ENCODE data around the gene MEGF6.
A peak's percentile ranks its signal among the peaks of the same experiment; 100 is the strongest.
"Not testable (repeated sequence)": the region's sequence is repeated elsewhere in the genome, so short reads cannot be mapped to it uniquely, and the experiment has no call there.

MEGF6 gene

DNA sequence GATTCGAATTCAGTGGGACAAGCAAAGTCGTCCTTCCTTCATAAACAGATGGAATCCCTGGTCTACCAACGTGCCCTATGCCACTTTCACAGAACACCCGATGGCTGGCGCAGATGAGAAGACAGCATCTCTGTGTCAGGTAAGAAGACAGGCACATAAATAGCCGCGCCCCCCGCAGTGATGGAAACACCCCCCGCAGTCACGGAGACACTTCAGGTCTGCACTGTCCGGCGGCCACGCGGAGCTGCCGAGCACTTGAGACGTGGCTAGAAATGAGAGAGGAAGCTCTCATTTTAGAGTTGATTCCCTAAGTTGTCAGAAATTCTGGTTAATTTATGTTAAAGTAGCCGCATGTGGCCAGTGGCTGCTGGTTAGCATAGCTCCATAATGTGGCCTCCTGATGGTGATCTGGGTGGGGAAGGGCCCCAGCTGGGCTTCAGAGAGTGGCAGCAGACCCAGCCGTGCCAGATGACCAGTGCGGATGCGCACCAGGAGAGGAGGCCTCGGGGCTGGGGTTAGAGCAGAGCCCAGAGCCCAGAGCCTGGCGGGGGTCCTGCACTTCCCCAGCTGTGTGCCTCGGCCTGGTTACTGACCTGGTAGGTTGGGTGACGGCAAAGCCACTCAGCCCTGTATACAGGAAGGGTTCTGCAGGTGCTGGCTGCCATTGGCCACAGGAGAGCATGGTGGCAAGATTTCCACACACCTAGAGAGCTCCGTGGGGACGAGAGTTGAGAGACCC, 16.4 kb upstream of the MEGF6 start:
- Histone ChIP-seq H3K9ac (ENCODE audit: low read depth in 1 of 2, low read length in 2 of 2) (no peak overlapping the region), H3K4me1 (ENCODE audit: control insufficient read depth in 2 of 2, insufficient read depth in 2 of 2, low read length in 2 of 2) (peaks cover 14 to 18% of the 10 kb centered on the region in 2 donors), H3K36me3 (ENCODE audit: control insufficient read depth in 2 of 2, insufficient read depth in 2 of 2, low read length in 2 of 2) (peaks cover 38 to 40% of the 10 kb centered on the region in 2 donors), H3K27ac (ENCODE audit: low read depth in 2 of 2, low read length in 2 of 2) (no peak overlapping the region), H3K4me3 (ENCODE audit: low read length in 2 of 2) (no peak overlapping the region), H3K27me3 (ENCODE audit: control insufficient read depth in 2 of 2, insufficient read depth in 2 of 2, low read length in 2 of 2) (no peaks in the 10 kb centered on the region), H3K9me3 (ENCODE audit: control insufficient read depth in 2 of 2, low read length in 2 of 2) (no peaks in the 10 kb centered on the region)

DNA sequence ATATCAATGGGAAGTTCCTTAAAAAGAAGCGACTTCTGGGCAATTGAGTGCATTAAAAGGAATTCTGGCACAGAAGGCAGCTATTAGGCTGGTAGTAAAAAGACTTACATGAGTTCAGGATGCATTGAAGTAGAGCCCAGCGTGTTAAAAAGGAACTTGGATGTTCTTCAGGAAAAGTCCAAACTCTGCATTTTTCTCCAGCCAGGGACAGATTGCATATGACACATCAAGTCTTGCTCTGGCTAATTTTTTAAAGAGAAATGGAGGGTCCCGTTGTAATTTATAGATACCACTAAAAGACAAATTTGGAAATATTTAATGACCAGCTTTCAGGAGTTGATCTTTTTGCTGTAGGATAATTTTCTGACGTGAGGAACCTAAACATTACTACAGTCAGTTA, 14.7 kb upstream of the MEGF6 start:
- Histone ChIP-seq H3K4me3 (ENCODE audit: low read length in 2 of 2) (peak overlapping the region; percentile 74 to 77), H3K36me3 (ENCODE audit: control insufficient read depth in 2 of 2, insufficient read depth in 2 of 2, low read length in 2 of 2) (peaks cover 31 to 32% of the 10 kb centered on the region in 2 donors), H3K9ac (ENCODE audit: low read depth in 1 of 2, low read length in 2 of 2) (peak overlapping the region; percentile 75 to 86), H3K27ac (ENCODE audit: low read depth in 2 of 2, low read length in 2 of 2) (peak overlapping the region; percentile 85 to 95), H3K27me3 (ENCODE audit: control insufficient read depth in 2 of 2, insufficient read depth in 2 of 2, low read length in 2 of 2) (no peaks in the 10 kb centered on the region), H3K9me3 (ENCODE audit: control insufficient read depth in 2 of 2, low read length in 2 of 2) (no peaks in the 10 kb centered on the region), H3K4me1 (ENCODE audit: control insufficient read depth in 2 of 2, insufficient read depth in 2 of 2, low read length in 2 of 2) (peaks cover 14 to 18% of the 10 kb centered on the region in 2 donors)

DNA sequence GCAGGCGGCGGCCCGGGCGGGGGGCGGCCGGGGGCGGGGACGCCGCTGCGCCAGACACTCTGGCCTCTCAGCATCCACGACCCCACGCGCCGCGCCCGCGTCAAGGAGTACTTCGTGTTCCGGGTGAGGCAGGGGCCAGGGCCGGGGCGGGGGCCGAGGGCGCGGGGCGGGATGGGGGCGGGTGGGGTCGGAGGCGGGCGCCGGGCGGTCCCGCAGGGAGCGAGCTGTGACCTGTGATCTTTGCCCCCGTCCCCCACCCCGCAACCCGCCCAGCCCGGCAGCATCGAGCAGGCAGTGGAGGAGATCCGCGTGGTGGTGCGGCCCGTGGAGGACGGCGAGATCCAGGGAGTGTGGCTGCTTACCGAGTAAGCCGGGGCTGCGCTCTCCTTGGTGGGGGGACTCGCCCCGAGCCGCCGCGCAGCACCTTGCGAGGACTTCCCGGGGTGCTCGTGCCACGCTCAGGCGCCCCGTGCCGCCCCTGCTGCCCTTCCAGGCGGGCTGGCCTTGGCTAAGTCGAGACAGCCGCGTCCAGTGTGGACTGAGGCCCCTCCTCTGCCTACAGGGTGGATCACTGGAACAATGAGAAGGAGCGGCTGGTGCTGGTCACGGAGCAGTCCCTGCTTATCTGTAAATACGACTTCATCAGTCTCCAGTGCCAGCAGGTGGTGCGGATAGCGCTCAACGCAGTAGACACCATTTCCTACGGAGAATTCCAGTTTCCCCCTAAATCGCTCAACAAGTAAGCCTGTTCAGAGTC, 14.0 kb upstream of the MEGF6 start:
- Histone ChIP-seq H3K4me3 (ENCODE audit: low read length in 2 of 2) (peak overlapping the region; percentile 74 to 77), H3K9ac (ENCODE audit: low read depth in 1 of 2, low read length in 2 of 2) (peak overlapping the region; percentile 75 to 86), H3K27me3 (ENCODE audit: control insufficient read depth in 2 of 2, insufficient read depth in 2 of 2, low read length in 2 of 2) (no peaks in the 10 kb centered on the region), H3K36me3 (ENCODE audit: control insufficient read depth in 2 of 2, insufficient read depth in 2 of 2, low read length in 2 of 2) (peaks cover 28 to 29% of the 10 kb centered on the region in 2 donors), H3K27ac (ENCODE audit: low read depth in 2 of 2, low read length in 2 of 2) (peak overlapping the region; percentile 85 to 95), H3K9me3 (ENCODE audit: control insufficient read depth in 2 of 2, low read length in 2 of 2) (no peaks in the 10 kb centered on the region), H3K4me1 (ENCODE audit: control insufficient read depth in 2 of 2, insufficient read depth in 2 of 2, low read length in 2 of 2) (peaks cover 14 to 18% of the 10 kb centered on the region in 2 donors)

DNA sequence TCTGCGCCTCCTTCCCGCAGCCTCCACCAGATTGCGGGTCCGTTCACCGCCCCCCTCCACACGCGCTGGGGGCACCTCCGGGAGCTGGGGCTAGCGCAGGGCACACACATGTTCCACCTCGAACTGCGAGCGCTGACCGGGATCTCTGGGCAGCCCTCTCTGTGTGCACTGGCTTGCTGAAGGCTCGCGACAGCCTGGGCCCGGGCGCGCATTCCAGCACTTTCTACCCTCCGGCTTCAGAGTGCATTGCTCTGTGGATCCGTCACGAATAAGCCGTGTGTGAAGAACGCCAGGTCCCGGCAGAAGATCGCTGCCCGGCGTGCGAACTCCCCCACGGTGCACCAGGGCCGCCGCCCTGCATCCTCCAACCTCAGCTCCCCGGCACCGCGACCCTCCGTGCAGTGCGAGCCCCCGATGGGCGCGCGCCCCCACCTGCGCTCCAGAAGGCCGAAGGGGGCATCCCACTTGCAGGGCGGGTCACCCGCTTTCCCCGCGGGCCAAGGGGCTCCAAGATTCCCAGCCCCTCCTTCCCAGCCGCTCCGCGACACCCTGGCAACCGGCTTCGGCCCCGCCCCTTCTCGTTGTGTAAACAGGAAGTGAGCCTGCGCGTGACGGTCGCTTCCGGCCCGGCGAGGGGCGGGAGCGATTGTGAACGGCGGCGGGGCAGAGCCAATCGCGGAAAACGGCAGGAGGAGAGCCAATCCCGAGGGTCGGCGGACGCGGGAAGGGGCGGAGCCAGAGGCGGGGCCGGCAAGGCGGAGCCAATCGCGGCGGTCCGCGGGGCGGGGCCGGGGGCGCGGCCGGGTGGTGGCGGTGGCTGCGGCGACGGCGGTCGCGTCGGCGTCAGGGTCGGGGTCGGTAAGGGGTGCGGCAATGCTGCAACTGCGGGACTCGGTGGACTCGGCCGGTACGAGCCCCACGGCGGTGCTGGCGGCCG, 13.2 kb upstream of the MEGF6 start, which contains the start of gene TPRG1L:
Gene TPRG1L, plus strand, starts transcription at position 816 of the 937 bp plus-strand sequence. Its CDS starts 58 bp downstream, at position 874.
- H3K36me3 ChIP-seq (ENCODE audit: control insufficient read depth in 2 of 2, insufficient read depth in 2 of 2, low read length in 2 of 2) = peaks cover 22 to 24% of the 10 kb centered on the region in 2 donors
- H3K4me3 ChIP-seq (ENCODE audit: low read length in 2 of 2) = peak within 1 kb of the TSS; percentile 86 to 95
- no peaks in the 10 kb centered on the region for H3K9me3 ChIP-seq (ENCODE audit: control insufficient read depth in 2 of 2, low read length in 2 of 2)
- H3K27me3 ChIP-seq (ENCODE audit: control insufficient read depth in 2 of 2, insufficient read depth in 2 of 2, low read length in 2 of 2) = no peaks in the 10 kb centered on the region
- H3K27ac ChIP-seq (ENCODE audit: low read depth in 2 of 2, low read length in 2 of 2) = peak within 1 kb of the TSS; percentile 85 to 95
- H3K4me1 ChIP-seq (ENCODE audit: control insufficient read depth in 2 of 2, insufficient read depth in 2 of 2, low read length in 2 of 2) = peaks cover 14 to 18% of the 10 kb centered on the region in 2 donors
- peak within 1 kb of the TSS; percentile 75 to 86 for H3K9ac ChIP-seq (ENCODE audit: low read depth in 1 of 2, low read length in 2 of 2)

DNA sequence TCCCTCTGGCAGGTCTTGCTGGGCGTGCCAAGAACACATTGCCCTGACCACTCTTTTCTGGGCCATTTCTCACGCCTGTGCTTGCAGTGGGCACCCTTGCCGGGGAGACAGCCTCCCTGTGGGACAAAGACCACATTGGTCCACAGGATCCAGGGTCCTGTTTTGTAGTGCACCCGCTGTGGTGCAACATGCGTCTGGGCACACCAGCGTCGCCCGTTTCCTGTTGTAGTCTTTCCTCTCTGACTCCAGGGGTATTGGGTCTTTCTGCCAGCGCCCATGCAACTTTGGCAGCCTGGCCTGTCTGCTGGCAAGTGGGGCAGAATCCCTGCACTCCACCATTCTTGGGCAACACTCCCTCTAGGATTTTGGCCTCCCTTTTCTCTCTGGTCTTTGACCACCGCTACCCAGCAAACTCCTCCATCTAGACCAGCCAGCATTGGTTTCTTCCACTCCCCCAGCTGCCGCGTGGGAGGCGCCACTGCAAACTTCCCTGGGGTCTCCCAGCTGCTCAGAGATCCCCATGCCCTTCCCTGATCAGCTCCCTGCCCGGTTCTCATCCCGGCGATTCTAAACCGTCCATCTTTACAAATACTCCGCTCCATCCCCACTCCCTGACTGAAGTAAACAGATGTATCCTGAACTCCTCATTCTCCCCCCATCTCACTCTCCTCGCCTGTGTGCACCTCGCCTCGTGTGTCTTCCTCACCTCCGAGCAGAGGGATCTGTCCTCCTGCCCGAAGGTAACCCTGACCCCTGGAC, 12.3 kb upstream of the MEGF6 start:
- no peaks in the 10 kb centered on the region for H3K9me3 ChIP-seq (ENCODE audit: control insufficient read depth in 2 of 2, low read length in 2 of 2)
- peak overlapping the region in 1 of 2 donors; percentile 85 for H3K27ac ChIP-seq (ENCODE audit: low read depth in 2 of 2, low read length in 2 of 2)
- H3K36me3 ChIP-seq (ENCODE audit: control insufficient read depth in 2 of 2, insufficient read depth in 2 of 2, low read length in 2 of 2) = peaks cover 15 to 16% of the 10 kb centered on the region in 2 donors
- peak overlapping the region; percentile 70 to 79 for H3K9ac ChIP-seq (ENCODE audit: low read depth in 1 of 2, low read length in 2 of 2)
- H3K27me3 ChIP-seq (ENCODE audit: control insufficient read depth in 2 of 2, insufficient read depth in 2 of 2, low read length in 2 of 2) = no peaks in the 10 kb centered on the region
- H3K4me1 ChIP-seq (ENCODE audit: control insufficient read depth in 2 of 2, insufficient read depth in 2 of 2, low read length in 2 of 2) = peaks cover 17 to 20% of the 10 kb centered on the region in 2 donors
- H3K4me3 ChIP-seq (ENCODE audit: low read length in 2 of 2) = peak overlapping the region; percentile 86 to 95

DNA sequence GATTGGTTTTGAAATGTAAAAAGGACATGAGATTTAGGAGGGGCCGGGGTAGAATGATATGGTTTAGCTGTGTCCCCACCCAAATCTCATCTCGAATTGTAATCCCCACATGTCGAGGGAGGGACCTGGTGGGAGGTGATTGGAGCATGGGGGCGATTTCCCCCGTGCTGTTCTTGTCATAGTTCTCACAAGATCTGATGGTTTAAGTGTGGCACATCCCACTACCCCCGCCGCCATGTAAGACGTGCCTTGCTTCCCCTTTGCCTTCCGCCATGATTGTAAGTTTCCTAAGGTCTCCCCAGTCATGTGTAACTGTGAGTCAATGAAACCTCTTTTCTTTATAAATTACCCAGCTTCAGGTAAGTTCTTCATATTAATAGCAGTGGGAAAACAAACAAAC, 10.8 kb upstream of the MEGF6 start:
- H3K27me3 ChIP-seq (ENCODE audit: control insufficient read depth in 2 of 2, insufficient read depth in 2 of 2, low read length in 2 of 2); H3K9ac ChIP-seq (ENCODE audit: low read depth in 1 of 2, low read length in 2 of 2); H3K36me3 ChIP-seq (ENCODE audit: control insufficient read depth in 2 of 2, insufficient read depth in 2 of 2, low read length in 2 of 2); H3K9me3 ChIP-seq (ENCODE audit: control insufficient read depth in 2 of 2, low read length in 2 of 2); H3K4me3 ChIP-seq (ENCODE audit: low read length in 2 of 2); H3K27ac ChIP-seq (ENCODE audit: low read depth in 2 of 2, low read length in 2 of 2): not testable (repeated sequence)
- peaks cover 18 to 20% of the 10 kb centered on the region in 2 donors for H3K4me1 ChIP-seq (ENCODE audit: control insufficient read depth in 2 of 2, insufficient read depth in 2 of 2, low read length in 2 of 2)

DNA sequence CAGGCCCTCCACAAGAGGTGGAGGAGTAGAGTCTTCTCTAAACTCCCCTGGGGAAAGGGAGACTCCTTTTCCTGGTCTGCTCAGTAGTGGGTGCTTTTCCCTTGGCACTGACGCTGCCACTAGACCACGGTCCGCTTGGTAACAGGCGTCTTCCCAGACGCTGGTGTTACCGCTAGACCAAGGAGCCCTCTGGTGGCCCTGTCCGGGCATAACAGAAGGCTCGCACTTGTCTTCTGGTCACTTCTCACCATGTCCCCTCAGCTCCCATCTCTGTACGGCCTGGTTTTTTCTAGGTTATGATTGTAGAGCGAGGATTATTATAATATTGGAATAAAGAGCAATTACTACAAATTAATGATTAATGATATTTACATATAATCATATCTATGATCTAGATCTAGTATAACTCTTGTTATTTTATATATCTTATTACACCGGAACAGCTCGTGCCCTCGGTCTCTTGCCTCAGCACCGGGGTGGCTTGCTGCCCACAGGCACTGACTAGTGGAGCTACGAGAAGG, 9.9 kb upstream of the MEGF6 start:
- H3K9me3 ChIP-seq (ENCODE audit: control insufficient read depth in 2 of 2, low read length in 2 of 2); H3K9ac ChIP-seq (ENCODE audit: low read depth in 1 of 2, low read length in 2 of 2); H3K4me3 ChIP-seq (ENCODE audit: low read length in 2 of 2); H3K36me3 ChIP-seq (ENCODE audit: control insufficient read depth in 2 of 2, insufficient read depth in 2 of 2, low read length in 2 of 2); H3K27ac ChIP-seq (ENCODE audit: low read depth in 2 of 2, low read length in 2 of 2); H3K27me3 ChIP-seq (ENCODE audit: control insufficient read depth in 2 of 2, insufficient read depth in 2 of 2, low read length in 2 of 2): not testable (repeated sequence)
- H3K4me1 ChIP-seq (ENCODE audit: control insufficient read depth in 2 of 2, insufficient read depth in 2 of 2, low read length in 2 of 2) = peaks cover 18 to 20% of the 10 kb centered on the region in 2 donors

DNA sequence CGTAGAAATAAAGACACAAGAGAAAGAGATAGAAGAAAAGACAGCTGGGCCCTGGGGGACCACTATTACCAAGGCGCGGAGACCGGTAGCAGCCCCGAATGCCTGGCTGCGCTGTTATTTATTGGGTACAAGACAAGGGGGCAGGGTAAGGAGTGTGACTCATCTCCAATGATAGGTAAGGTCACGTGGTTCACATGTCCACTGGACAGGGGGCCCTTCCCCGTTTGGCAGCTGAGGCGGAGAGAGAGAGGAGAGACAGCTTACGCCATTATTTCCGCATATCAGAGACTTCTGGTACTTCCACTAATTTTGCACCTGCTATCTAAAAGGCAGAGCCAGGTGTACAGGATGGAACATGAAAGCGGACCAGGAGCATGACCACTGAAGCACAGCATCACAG, 9.4 kb upstream of the MEGF6 start:
- Histone ChIP-seq H3K4me1 (ENCODE audit: control insufficient read depth in 2 of 2, insufficient read depth in 2 of 2, low read length in 2 of 2) (peaks cover 14 to 17% of the 10 kb centered on the region in 2 donors), H3K27me3 (ENCODE audit: control insufficient read depth in 2 of 2, insufficient read depth in 2 of 2, low read length in 2 of 2) (no peaks in the 10 kb centered on the region), H3K4me3 (ENCODE audit: low read length in 2 of 2) (no peak overlapping the region), H3K9ac (ENCODE audit: low read depth in 1 of 2, low read length in 2 of 2) (no peak overlapping the region), H3K27ac (ENCODE audit: low read depth in 2 of 2, low read length in 2 of 2) (no peak overlapping the region), H3K9me3 (ENCODE audit: control insufficient read depth in 2 of 2, low read length in 2 of 2) (no peaks in the 10 kb centered on the region), H3K36me3 (ENCODE audit: control insufficient read depth in 2 of 2, insufficient read depth in 2 of 2, low read length in 2 of 2) (no peaks in the 10 kb centered on the region)
